ENCODE results near the gene PAPPA.

Gene PAPPA, protein sequence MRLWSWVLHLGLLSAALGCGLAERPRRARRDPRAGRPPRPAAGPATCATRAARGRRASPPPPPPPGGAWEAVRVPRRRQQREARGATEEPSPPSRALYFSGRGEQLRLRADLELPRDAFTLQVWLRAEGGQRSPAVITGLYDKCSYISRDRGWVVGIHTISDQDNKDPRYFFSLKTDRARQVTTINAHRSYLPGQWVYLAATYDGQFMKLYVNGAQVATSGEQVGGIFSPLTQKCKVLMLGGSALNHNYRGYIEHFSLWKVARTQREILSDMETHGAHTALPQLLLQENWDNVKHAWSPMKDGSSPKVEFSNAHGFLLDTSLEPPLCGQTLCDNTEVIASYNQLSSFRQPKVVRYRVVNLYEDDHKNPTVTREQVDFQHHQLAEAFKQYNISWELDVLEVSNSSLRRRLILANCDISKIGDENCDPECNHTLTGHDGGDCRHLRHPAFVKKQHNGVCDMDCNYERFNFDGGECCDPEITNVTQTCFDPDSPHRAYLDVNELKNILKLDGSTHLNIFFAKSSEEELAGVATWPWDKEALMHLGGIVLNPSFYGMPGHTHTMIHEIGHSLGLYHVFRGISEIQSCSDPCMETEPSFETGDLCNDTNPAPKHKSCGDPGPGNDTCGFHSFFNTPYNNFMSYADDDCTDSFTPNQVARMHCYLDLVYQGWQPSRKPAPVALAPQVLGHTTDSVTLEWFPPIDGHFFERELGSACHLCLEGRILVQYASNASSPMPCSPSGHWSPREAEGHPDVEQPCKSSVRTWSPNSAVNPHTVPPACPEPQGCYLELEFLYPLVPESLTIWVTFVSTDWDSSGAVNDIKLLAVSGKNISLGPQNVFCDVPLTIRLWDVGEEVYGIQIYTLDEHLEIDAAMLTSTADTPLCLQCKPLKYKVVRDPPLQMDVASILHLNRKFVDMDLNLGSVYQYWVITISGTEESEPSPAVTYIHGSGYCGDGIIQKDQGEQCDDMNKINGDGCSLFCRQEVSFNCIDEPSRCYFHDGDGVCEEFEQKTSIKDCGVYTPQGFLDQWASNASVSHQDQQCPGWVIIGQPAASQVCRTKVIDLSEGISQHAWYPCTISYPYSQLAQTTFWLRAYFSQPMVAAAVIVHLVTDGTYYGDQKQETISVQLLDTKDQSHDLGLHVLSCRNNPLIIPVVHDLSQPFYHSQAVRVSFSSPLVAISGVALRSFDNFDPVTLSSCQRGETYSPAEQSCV (N-terminal part only)

DNA sequence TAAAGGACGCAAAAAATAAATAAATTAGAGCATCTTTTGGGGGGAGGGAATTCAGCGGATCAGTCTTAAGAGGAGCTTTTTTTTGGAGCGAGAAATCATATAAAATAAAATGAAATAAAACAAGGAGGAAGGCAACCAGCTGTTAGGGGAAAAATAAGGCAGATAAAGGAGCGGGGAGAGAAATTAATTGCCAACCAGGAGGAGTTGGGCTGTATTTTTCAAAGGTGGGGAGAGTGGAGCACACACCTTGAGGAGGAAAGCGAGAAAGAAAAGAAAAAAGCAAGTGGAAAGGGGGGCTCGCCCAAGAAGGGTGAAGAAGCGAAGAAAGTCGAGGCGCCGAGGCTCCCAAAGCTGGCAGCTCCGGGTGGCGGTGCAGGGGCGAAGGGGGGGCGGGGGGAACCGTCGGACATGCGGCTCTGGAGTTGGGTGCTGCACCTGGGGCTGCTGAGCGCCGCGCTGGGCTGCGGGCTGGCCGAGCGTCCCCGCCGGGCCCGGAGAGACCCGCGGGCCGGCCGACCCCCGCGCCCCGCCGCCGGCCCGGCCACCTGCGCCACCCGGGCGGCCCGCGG lies at the start of gene PAPPA:
Gene PAPPA, plus strand, starts transcription at position 27 of the 569 bp plus-strand sequence. Its CDS starts 382 bp downstream, at position 409.
- DNase-seq = no peak

DNA sequence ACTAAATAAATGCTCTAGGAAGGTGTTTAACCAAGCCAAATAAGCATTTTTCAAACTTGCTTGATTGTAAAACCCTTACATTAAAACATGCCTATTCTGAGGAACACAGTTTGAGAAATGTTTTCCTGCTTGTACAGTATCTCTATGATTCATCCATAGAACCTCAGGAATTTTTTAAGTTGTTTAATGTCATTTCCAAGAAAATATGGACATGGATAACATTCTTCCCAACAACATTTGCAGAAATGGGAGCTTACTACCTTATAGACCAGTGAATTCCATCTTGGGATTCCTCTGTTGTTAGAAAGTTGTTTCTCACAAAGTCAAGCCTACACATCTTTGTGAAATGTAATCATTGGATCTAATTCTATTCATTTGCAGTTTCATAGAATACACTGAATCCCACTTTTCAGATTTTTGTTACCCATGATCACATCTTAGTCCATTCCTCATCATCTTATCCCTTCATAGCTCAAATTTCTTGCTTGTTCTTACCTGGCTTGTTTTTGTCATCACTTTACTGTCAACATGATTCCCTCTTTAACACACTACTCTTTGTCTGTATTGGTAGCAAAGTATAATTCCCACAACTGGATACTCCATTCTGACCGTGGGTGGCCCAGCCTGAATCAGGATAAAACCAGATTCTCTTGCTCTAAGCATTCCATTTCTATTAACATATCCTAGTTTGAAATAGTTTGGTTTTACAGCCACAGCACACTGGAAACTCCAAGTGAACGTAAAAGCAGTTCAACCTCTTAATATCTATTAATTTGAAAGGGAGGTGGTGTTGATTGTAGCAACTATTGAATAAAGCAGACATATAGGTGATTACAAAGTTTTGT lies 49.4 kb upstream of the PAPPA start:
- DNase-seq = no peak

DNA sequence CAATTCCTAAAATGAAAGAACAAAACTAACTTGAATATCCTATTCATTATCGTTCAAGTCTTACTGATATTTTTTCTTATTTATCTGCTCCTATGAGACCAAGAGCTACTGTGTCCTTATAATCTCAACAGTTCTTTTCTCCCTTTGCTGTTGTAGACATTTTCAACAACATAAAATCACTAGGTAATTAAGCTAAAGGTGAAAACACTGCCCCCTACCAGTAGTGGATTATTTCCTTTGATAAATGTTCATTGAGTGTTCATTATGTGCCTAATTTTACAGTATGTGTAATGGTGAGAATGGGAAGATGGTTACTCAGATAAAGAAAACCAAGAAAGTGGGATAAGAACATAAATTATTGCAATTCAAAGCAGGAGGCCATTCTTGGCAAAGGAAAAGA lies 41.4 kb upstream of the PAPPA start:
- DNase-seq = no peak

DNA sequence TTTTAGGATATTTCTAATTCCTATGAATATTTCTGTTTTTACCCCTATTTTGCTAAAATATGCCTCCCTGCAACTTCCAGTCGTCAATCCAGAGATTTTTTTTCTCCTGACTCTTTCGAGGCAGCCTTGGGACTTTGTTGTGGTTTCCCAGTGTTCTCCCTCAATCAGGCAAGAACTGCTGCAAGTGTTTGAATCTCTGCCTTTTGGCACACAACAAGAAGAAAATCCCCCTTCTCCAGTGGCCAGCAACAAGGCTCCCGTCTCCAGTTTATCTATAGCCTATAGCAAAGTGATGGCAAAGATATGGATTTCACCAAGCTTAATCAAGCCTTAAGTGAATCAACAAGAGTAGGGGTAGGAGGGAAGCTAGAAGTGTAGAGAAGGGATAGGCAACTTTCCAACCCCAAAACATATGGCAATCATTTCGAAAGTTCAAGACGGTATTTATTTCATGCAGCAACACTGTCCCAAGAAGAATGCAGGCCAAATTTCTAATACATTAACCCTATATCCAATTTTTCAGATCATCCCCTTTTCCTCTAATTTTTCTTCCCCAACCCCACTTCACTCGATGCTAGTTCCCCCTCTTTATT lies 37.7 kb upstream of the PAPPA start:
- DNase-seq = no peak

DNA sequence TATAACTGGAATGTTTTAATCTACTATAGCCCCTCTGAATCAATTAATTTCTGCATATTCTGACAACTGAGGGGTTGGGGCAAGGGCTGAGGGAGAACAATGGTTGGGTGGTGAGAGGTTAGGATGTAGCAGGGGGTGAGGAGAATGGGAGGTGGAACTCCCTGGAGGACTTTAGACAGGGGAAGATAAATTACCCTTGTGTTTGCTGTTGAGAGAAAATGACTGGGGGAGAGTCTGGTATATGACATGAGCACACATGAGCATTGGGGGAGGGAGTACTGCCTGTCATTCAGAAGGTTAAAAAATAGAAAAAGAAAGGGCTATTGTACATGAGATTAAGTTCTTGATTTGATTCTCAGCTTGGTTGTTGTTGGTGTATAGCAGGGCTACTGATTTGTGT lies 37.2 kb upstream of the PAPPA start:
- no peak for DNase-seq

DNA sequence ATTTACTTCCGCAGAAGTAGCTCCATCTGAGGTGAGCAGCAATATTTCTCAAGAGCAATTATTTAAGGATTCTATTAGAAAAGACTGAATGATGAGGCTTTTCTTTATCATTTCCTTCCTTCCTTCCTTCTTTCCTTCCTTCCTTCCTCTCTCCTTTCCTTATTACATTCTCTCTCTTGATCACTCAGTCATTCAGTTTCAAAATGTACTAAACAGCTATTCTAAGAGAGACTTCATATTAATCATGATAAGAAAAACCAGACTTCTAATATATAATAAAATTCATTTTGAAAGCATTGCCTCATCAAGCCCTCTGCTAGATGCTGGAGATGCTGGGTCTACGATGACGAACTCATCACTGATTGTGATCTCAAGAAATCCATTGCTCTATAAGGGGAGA lies 30.4 kb upstream of the PAPPA start:
- no peak for DNase-seq

DNA sequence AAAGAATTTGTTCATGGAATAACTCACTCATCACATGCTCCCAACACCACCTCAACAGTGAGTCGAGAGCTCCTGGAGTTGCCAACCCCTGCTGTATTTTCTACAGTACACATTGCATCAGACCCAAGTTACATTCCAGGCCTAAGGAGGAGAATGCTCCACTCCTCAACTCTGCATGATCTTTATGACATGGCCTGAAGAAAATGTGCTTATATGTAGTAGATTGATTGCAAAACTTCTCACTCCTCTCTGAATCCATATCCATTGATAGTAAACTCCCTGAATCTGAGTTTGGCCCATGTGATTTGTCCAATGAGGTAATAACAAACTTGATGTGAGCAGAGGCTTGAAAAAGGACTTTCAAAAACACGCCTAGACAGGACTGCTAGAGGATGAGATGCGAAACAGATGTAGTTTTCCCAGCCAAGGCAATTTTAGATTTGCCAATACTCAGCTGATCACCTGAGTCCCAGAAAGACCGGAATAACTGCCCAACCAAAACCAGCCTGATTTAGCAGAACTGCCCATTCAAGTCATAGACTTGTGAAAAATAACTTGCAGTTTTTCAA lies 29.0 kb upstream of the PAPPA start:
- no peak for DNase-seq

DNA sequence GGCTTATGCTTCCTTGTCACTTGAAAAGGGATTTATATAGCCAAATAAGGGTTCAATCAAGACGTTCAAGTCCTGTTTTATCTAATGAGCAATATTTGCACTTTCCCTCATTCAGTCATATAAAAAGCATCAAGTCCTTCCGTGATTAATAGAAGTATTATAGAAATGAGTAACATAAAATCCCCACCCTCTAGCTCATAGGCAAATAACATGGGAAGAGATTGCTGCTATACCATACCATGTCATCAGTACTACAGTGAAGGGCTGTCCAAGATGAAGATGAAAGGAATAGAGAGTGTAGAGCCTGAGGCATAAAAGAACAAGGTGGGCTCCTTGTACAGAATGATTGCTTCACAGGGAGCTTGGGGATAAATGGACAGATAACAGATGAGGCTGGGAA lies 20.4 kb upstream of the PAPPA start:
- DNase-seq = no peak

DNA sequence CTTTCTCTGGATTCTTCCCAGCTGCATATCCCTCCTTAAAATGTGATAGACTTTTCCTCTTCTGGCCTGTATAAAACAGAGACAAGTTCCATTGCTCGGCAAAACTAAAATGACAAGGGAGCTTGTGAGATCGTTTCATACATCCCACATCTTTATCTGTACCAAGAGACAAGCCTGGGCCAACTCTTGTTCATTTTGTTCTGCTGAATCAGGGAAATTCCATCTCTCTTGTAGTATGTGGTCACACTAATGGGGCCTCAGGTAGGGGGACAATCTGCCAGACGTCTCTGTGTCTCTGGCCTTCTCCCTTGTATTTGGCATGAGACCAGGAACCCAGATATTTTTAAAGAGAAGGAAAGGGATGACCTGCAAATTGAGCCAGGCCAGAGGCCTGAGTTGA lies 18.6 kb upstream of the PAPPA start:
- no peak for DNase-seq

DNA sequence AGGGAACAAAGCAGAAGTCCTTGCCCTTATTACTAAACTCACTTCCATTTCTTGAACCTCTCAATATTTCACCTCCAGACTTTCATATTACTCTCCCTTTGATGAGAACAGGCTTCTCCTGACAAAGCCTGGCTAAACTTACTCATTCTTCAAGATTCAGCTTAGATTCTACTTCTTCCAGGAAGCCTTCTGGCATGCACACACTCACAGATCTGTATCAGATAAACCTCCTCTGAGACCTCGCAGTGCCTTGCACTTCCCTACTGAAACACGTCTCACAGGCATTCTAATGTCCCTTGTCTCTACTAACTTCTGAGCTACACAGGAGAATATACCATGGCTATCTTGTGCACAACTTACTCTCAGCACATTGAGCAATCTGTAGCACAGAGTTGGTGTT lies 16.6 kb upstream of the PAPPA start:
- no peak for DNase-seq

DNA sequence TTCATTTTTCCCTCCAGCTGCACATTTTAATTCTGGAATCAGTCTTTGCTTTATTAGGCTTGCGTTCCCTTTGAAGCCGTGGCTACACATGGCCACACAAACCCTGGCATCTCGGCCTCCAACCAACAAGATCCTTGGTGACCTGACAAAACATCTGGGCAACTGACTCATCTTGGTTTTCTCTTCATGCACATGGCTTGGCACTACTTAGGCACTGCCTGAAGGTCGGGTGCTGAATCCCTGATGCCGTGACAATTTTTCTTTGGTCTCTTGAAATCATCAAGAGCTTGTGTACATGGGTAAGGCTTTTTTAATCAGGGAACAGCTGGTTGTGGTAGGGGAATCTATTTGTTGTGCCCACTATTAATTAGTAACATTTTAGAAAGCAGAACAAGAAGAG lies 16.0 kb upstream of the PAPPA start:
- no peak for DNase-seq

DNA sequence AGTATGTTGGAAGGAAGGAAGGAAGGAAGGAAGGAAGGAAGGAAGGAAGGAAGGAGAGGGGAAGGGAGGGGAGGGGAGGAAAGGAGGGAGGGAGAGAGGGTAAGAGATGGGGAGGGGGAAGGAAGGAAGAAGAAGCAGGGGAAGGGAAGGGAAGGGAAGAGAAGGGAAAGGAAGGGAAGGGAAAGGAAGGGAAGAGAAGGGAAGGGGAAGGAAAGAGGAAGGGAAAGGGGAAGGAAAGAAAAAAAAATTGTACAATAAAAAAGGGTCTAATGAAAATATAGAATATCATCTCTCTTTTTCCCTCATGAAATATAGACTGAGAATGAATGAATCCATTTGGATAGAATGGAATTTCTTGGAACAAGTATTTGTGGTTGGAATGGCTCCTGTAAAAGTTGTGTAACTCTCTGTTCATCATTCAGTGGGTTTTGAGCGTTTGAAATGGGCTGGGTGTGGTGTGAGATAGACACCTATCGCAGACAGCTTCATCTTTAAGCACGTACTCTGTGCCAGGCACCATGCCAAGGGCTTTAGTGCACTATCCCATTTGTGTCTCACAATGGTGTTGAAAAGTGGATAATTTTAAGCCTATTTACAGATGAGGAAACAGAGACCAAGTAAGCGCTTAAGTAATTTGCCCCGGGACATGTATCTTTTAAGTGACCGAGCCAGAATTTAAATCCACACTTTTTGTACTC lies 11.6 kb upstream of the PAPPA start:
- DNase-seq = no peak

DNA sequence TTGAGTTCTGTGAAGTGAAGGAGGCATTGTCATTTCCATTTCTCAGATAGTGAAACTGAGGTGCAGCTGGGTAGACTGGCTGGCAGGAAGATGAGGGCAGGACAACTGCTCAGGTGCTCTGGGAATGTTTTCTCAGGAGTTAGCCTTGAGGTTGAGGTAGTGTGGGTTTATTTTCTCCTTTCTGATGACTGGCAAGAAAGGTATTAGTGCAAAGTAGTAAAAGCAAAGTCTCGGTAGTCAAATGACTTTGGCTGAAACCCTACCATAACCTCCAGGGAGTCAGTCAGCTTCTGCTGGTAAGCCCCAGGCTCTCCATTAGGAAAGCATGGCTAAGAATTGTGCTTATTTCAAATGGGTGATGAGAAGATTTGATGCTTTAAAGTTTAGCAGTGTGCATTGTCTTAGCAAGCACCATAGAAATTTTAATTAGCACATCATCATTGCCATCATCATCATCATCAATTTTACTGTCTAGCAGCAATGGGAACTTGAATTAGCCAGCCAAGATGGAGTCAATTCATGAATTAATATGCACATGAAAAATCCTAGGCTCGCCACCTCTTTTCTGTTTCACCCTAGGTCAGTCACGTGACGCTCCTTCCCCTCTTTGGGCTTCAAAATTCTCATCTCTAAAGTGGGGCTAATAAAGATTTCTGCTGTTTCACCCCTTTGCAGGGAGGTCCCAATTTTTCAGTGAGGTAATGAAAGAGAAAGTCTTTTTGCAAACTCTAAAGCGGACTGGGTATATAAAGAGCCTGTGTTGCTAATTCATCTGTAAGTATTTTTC lies 10.7 kb upstream of the PAPPA start:
- no peak for DNase-seq

DNA sequence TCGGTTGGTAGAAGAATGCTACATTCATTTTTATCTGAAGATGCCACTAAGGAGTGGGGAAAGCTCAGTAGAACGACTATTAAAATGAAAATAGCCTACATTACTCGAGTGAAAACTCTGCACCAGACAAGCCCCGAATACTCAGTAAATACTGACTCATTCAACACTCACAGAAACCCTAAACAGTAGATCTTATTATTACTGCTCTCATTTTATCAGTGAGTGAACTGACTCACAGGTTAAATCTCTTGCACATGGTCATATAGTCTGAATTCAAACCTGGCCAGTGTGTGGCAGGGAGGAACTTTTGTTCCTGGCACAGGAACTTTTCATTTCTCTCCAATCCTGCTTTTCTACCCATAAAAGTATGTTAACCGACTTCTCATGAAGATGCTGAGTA lies 9.6 kb upstream of the PAPPA start:
- DNase-seq = no peak

DNA sequence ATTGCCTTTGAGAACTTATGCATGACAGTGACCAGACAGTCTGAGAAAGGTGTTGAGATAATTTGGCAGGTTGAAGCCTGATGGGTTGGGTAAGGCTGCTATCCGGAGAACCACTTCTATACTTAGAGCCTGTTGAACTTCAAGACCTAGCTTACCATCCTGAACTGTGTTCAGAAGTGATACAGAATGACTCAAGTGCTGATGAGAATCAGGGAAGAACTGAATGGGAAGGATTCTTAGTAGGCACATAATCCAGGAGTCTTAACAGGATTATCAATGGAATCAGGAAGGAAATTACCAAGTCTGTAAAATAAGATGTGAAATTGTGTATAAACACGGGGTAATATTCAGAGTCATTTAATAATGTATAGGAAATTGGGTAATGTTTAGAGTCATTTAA lies 9.0 kb upstream of the PAPPA start:
- no peak for DNase-seq

DNA sequence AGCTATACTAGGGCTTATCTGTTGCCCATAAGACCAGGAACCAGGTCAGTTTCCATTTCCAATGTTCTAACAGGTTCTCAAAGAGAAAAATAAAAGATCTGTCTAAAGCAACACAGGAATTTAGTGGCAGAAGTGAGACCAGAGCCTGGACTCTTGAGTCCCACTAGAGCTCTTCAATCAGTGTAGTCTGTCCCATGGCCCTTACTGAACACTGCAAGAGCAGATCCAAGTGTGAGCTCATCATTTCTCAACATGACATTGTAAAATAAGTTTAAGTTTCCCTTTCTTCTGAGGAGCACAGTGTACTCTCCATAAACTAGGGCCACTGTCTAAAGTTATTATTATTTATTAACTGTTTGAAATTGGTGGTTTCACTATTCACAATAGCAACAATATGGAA lies 8.6 kb upstream of the PAPPA start:
- no peak for DNase-seq

DNA sequence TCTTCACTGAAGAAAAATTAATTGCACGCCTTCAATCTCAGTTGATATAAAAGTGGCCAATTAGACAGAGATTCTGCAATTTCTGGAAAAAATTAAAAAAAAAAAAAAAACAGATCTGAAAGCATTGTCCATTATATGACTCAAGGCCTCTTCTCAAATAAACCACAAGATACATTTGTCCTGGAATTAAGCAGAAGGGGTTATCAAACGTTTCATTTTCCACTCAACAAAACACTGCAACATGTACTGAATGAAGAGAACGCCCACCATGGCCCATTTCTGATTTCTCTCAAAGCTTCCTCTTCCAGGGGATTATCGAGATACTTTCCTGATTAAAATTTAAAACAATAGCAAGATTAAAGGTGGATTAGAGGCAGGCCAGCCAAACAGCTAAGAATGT lies 5.8 kb upstream of the PAPPA start:
- DNase-seq = no peak

DNA sequence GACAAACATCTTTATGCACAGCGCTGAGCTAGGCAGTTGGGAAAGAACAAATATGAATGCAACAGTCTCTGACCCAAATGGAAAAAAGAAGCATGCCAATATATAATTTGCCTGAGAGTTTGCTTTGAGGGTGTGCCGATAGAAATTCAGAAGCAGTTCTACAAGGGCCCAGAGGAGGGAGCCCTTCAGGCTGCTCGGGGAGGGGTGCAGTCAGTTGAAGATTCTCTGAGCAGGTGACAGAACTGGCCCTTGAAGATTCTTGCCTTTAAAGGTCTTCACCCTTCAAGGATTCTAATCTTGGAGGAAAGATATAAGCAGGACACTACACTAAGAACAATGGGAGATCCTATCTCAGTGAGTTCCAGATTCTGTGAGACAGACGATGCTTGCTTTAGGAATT lies 3.7 kb upstream of the PAPPA start:
- DNase-seq = no peak

DNA sequence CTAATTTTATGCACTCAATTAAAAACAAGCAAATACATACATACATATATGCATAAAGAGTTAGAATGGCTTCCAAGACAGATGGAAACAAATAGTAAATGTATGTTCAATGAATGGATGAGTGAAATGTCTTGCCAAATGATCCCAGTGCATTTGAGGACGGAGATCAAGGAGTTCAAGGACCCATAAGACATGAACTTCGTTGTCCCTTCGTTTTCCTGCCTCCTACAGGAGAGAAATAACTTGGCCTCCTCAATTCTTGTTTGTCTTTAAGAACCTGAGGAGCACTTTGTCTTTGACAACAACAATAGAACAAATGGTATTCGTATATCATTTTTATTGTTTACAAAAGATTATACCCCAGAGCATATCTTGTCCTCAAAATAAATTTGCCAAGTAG lies 2.4 kb upstream of the PAPPA start:
- no peak for DNase-seq

DNA sequence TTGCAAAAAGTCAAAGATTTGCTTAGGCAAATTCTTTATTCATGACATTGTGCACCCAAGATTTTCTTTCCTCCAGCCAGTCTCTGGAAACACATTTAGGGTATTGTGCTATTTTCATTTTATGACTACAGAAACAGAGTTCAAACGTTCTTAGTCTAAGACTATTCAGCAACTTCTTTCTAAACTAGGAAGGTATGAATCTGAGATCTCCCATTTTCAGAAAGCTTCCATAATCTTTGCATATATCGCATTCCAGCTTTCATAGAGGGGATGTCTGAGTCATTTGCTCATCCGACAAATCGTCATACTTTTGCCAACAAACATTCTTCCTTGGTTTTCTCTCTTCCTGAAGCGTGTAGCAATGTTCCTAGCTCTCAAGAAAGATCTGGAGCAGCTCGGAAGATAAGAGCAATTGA lies 1.6 kb upstream of the PAPPA start:
- no peak for DNase-seq
